RWPE1 (cell line): ENCODE results near the gene AARS2.

Experiments
- CTCF ChIA-PET: fragments of 350-600 bp; sonication (Branson Sonifier 250); formaldehyde crosslinking; extraction: SDS; loops from one replicate; lab custom pipeline; 2021; lab: Yijun Ruan, JAX
- POLR2A ChIA-PET: fragments of 400-600 bp; formaldehyde crosslinking; extraction: SDS; loops from one replicate; lab custom pipeline; 2020; ENCODE audit warnings: antibody characterized with exemption; ENCODE audit not compliant: low non-redundant PET; lab: Yijun Ruan, JAX
- DNase-seq: peaks from one replicate; pipeline ENCODE4 v3.0.0; 2012; ENCODE audit warnings: low spot score
- H3K27ac ChIP-seq: fragments of 450-650 bp; 2 replicates; pipeline ENCODE4 v1.5.1; 2017
- TF ChIP-seq, protein P1 (sequence below): fragments of 450-650 bp; conservative IDR thresholded peaks from 2 replicates; pipeline ENCODE4 v1.5.1; 2017; ENCODE audit warnings: low read depth, mild to moderate bottlenecking

The AARS2 gene

GRCh38 chr6:44250067-44250717, 63.0 kb downstream of the AARS2 start:
- TF ChIP-seq, protein P1, sequence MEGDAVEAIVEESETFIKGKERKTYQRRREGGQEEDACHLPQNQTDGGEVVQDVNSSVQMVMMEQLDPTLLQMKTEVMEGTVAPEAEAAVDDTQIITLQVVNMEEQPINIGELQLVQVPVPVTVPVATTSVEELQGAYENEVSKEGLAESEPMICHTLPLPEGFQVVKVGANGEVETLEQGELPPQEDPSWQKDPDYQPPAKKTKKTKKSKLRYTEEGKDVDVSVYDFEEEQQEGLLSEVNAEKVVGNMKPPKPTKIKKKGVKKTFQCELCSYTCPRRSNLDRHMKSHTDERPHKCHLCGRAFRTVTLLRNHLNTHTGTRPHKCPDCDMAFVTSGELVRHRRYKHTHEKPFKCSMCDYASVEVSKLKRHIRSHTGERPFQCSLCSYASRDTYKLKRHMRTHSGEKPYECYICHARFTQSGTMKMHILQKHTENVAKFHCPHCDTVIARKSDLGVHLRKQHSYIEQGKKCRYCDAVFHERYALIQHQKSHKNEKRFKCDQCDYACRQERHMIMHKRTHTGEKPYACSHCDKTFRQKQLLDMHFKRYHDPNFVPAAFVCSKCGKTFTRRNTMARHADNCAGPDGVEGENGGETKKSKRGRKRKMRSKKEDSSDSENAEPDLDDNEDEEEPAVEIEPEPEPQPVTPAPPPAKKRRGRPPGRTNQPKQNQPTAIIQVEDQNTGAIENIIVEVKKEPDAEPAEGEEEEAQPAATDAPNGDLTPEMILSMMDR: no peak
- POLR2A ChIA-PET: no interaction called here
- no peak for DNase-seq
- H3K27ac ChIP-seq: no peak overlapping the region
- CTCF ChIA-PET: no interaction called here
